Measurements from ENCODE around the gene TEK. TPM values are rescaled to one million over a fixed set of nuclear protein-coding genes. Genes with fewer than 3 reads are reported as not detected.

The TEK gene
- total and polyA plus RNA-seq, 2 experiments from 2014 or later, result 1.9 to 9.4 TPM

GRCh38 chr9:27094640-27095298, 14.3 kb upstream of the TEK start:
- H2AFZ ChIP-seq, result no peak overlapping the region; the same call in 1 of the 2 replicates

More at GRCh38 chr9:27094640-27095298, 14.3 kb upstream of the TEK start:
- Histone ChIP-seq H3K4me3 (no peak overlapping the region), H3F3A (replicated peaks; ENCODE audit: low read depth) (no peaks in the 10 kb centered on the region), H3K27ac (ENCODE audit: low read depth) (no peak overlapping the region), H3K9me2 (ENCODE audit: insufficient read depth) (no peaks in the 10 kb centered on the region; the same call in 1 of the 2 replicates), H3K4me1 (ENCODE audit: insufficient read depth) (no peaks in the 10 kb centered on the region), H3K27me3 (ENCODE audit: insufficient read depth) (no peaks in the 10 kb centered on the region), H3K4me2 (no peak overlapping the region), H3K36me3 (ENCODE audit: insufficient read depth) (peaks cover 4% of the 10 kb centered on the region; the same call in 1 of the 2 replicates), H4K20me1 (replicated peaks; ENCODE audit: insufficient read depth) (no peaks in the 10 kb centered on the region), H3K79me2 (replicated peaks; ENCODE audit: insufficient read depth) (no peaks in the 10 kb centered on the region)
- Mint-ChIP-seq H3K4me3 (no peak overlapping the region), H3K4me1 (no peaks in the 10 kb centered on the region; the same call in 2 of the 3 replicates), H3K36me3 (ENCODE audit: low read depth) (no peaks in the 10 kb centered on the region; the same call in 2 of the 3 replicates), H3K9me3 (peaks cover 12% of the 10 kb centered on the region), H3K27me3 (ENCODE audit: insufficient read depth, low read depth, poor library complexity) (no peaks in the 10 kb centered on the region), H3K27ac (no peak overlapping the region)
- TF ChIP-seq ZNF462 (CRISPR knock-in tag; IDR thresholded peaks at IDR 0.05) (no peak), JUNB (IDR thresholded peaks at IDR 0.05; ENCODE audit: unreplicated experiment) (no peak), CREB1 (CRISPR knock-in tag; IDR thresholded peaks at IDR 0.05; ENCODE audit: low read depth) (no peak), NANOG (IDR thresholded peaks at IDR 0.05; ENCODE audit: borderline replicate concordance) (no peak), POLR2AphosphoS5 (IDR thresholded peaks at IDR 0.05; ENCODE audit: low read depth) (no peak), REST (IDR thresholded peaks at IDR 0.05; ENCODE audit: unreplicated experiment) (no peak), ETS1 (IDR thresholded peaks at IDR 0.05) (no peak), EZH2 (IDR thresholded peaks at IDR 0.05; ENCODE audit: low read depth, unreplicated experiment) (no peak), ZNF114 (CRISPR knock-in tag; IDR thresholded peaks at IDR 0.05) (no peak), ZNF331 (CRISPR knock-in tag; IDR thresholded peaks at IDR 0.05; ENCODE audit: low read depth) (no peak), STAT1 (IDR thresholded peaks at IDR 0.05; ENCODE audit: unreplicated experiment) (no peak), EZH2phosphoT487 (IDR thresholded peaks at IDR 0.05; ENCODE audit: unreplicated experiment) (no peak)
- TF ChIP-seq, protein P1, sequence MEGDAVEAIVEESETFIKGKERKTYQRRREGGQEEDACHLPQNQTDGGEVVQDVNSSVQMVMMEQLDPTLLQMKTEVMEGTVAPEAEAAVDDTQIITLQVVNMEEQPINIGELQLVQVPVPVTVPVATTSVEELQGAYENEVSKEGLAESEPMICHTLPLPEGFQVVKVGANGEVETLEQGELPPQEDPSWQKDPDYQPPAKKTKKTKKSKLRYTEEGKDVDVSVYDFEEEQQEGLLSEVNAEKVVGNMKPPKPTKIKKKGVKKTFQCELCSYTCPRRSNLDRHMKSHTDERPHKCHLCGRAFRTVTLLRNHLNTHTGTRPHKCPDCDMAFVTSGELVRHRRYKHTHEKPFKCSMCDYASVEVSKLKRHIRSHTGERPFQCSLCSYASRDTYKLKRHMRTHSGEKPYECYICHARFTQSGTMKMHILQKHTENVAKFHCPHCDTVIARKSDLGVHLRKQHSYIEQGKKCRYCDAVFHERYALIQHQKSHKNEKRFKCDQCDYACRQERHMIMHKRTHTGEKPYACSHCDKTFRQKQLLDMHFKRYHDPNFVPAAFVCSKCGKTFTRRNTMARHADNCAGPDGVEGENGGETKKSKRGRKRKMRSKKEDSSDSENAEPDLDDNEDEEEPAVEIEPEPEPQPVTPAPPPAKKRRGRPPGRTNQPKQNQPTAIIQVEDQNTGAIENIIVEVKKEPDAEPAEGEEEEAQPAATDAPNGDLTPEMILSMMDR (conservative IDR thresholded peaks at IDR 0.05; ENCODE audit: low read depth in 2 of 2), result no peak
- ATAC-seq (peak; percentile 54; the same call in 2 of the 3 replicates), DNase-seq (ENCODE audit: low spot score) (no peak)

Data from GM23338 (cell line).